Smooth muscle cell (in vitro differentiated cells): ENCODE measurements around the gene CTBP2. TPM values are rescaled to one million over a fixed set of nuclear protein-coding genes. Genes with fewer than 3 reads are reported as not detected.

Source experiments
- DNase-seq: peaks from one replicate; lab custom pipeline; 2025; ENCODE audit not compliant: unreplicated experiment; lab: John Stamatoyannopoulos, UW
- H2AFZ ChIP-seq: fragments of 200-600 bp; sonication (generic); 2 replicates; pipeline ENCODE4 v1.6.0; 2016; ENCODE audit warnings: antibody characterized with exemption, low read depth, mild to moderate bottlenecking
- H3F3A ChIP-seq: fragments of 200-600 bp; sonication (generic); 2 replicates; pipeline ENCODE4 v1.6.0; 2017; ENCODE audit warnings: antibody characterized with exemption, low read depth
- H3K27ac ChIP-seq: fragments of 200-600 bp; sonication (generic); 2 replicates; pipeline ENCODE4 v1.5.1; 2016; ENCODE audit warnings: low read depth, mild to moderate bottlenecking
- H3K27me3 ChIP-seq: fragments of 200-600 bp; sonication (generic); 2 replicates; pipeline ENCODE4 v1.6.1; 2016; ENCODE audit warnings: low read depth, mild to moderate bottlenecking
- H3K36me3 ChIP-seq: fragments of 200-600 bp; sonication (generic); 2 replicates; pipeline ENCODE4 v1.5.1; 2016; ENCODE audit warnings: low read depth
- H3K4me1 ChIP-seq: fragments of 200-600 bp; sonication (generic); 2 replicates; pipeline ENCODE4 v1.5.1; 2016; ENCODE audit warnings: low read depth
- H3K4me2 ChIP-seq: fragments of 200-600 bp; sonication (generic); 2 replicates; pipeline ENCODE4 v1.6.0; 2016; ENCODE audit warnings: mild to moderate bottlenecking
- H3K4me3 ChIP-seq: fragments of 200-600 bp; sonication (generic); 2 replicates; pipeline ENCODE4 v1.5.1; 2016; ENCODE audit warnings: mild to moderate bottlenecking
- H3K79me2 ChIP-seq: fragments of 200-600 bp; sonication (generic); 2 replicates; pipeline ENCODE4 v1.6.0; 2016; ENCODE audit warnings: low read depth, mild to moderate bottlenecking
- H3K9ac ChIP-seq: fragments of 200-600 bp; sonication (generic); 2 replicates; pipeline ENCODE4 v1.6.0; 2016; ENCODE audit warnings: low read depth
- H3K9me3 ChIP-seq: fragments of 200-600 bp; sonication (generic); replicated peaks from 2 replicates; pipeline ENCODE4 v1.5.1; 2016; ENCODE audit warnings: low read depth
- H4K20me1 ChIP-seq: fragments of 200-600 bp; sonication (generic); 2 replicates; pipeline ENCODE4 v1.6.0; 2016; ENCODE audit warnings: low read depth
- CTCF ChIP-seq: fragments of 200-600 bp; sonication (generic); IDR thresholded peaks from 2 replicates; pipeline ENCODE4 v1.5.1; 2017; ENCODE audit warnings: borderline replicate concordance, mild to moderate bottlenecking, antibody characterized with exemption; ENCODE audit not compliant: insufficient read depth, poor library complexity, severe bottlenecking
- WGBS: methylation state at CpG from one replicate; pipeline ENCODE4 v1.1.7; 2016; ENCODE audit warnings: low lambda C conversion rate; 5-methylcytosine and 5-hydroxymethylcytosine counted together
- polyA plus RNA-seq: library from polyadenylated mRNA; unstranded; fragments of >200 nt; fragmentation: Nextera tagmentation; extraction: Ambion mirVana; gene quantifications from 2 replicates; pipeline ENCODE4 v1.2.1, GENCODE V29; 2016
- total RNA-seq: library from RNA; depleted of rRNA; stranded (reverse); fragments of >200 nt; gene quantifications from 2 replicates; pipeline ENCODE4 v1.2.3, GENCODE V29; 2014

The CTBP2 gene
- total and polyA plus RNA-seq, 2 experiments from 2014 or later = 49.9 to 69.5 TPM

- no peaks in the 10 kb centered on the region for H3F3A ChIP-seq
- H3K9me3 ChIP-seq = no peaks in the 10 kb centered on the region
- no peak overlapping the region for H3K9ac ChIP-seq
- H3K4me3 ChIP-seq = no peak overlapping the region
- peaks cover 96% of the 10 kb centered on the region for H3K79me2 ChIP-seq
- no peaks in the 10 kb centered on the region for H3K27me3 ChIP-seq
- H4K20me1 ChIP-seq = peaks cover 100% of the 10 kb centered on the region
- H2AFZ ChIP-seq = no peak overlapping the region
- 78% methylated on average over 6 of the region's 6 CpGs for WGBS
- no peak overlapping the region for H3K4me2 ChIP-seq
- TF ChIP-seq CTCF = no peak
- H3K4me1 ChIP-seq = no peaks in the 10 kb centered on the region
- no peak for DNase-seq
- no peaks in the 10 kb centered on the region for H3K36me3 ChIP-seq
- H3K27ac ChIP-seq = no peak overlapping the region
These were observed 208.2 kb downstream of the CTBP2 start for GRCh38 chr10:124952123-124952522.

- H4K20me1 ChIP-seq = peaks cover 100% of the 10 kb centered on the region
- H3K9me3 ChIP-seq = no peaks in the 10 kb centered on the region
- no peaks in the 10 kb centered on the region for H3K27me3 ChIP-seq
- no peaks in the 10 kb centered on the region for H3K36me3 ChIP-seq
- peaks cover 96% of the 10 kb centered on the region for H3K79me2 ChIP-seq
- no peak overlapping the region for H3K4me2 ChIP-seq
- TF ChIP-seq CTCF = no peak
- no peak overlapping the region for H3K4me3 ChIP-seq
- DNase-seq = no peak
- H3K4me1 ChIP-seq = no peaks in the 10 kb centered on the region
- no peaks in the 10 kb centered on the region for H3F3A ChIP-seq
- no peak overlapping the region for H2AFZ ChIP-seq
- H3K27ac ChIP-seq = no peak overlapping the region
- H3K9ac ChIP-seq = no peak overlapping the region
- 97% methylated on average over 5 of the region's 5 CpGs for WGBS
These were observed 210.8 kb downstream of the CTBP2 start for GRCh38 chr10:124949543-124949942.

GRCh38 chr10:124946945-124947344 lies 213.4 kb downstream of the CTBP2 start:
- peaks cover 100% of the 10 kb centered on the region for H4K20me1 ChIP-seq
- H3K4me3 ChIP-seq = no peak overlapping the region
- no peak overlapping the region for H3K4me2 ChIP-seq

More at GRCh38 chr10:124946945-124947344, 213.4 kb downstream of the CTBP2 start:
- H3K9me3 ChIP-seq = no peaks in the 10 kb centered on the region
- DNase-seq = no peak
- 80% methylated on average over 2 of the region's 2 CpGs for WGBS
- H3K27ac ChIP-seq = no peak overlapping the region
- H3F3A ChIP-seq = no peaks in the 10 kb centered on the region
- peaks cover 80% of the 10 kb centered on the region for H3K79me2 ChIP-seq
- TF ChIP-seq CTCF = no peak
- H3K4me1 ChIP-seq = peaks cover 4% of the 10 kb centered on the region
- no peak overlapping the region for H3K9ac ChIP-seq
- H3K27me3 ChIP-seq = no peaks in the 10 kb centered on the region
- H3K36me3 ChIP-seq = no peaks in the 10 kb centered on the region
- H2AFZ ChIP-seq = no peak overlapping the region
